HepG2 (cell line): ENCODE data around the gene CENPL. TPM values are rescaled to one million over a fixed set of nuclear protein-coding genes. Genes with fewer than 3 reads are reported as not detected.

Source experiments
- ARHGAP35 ChIP-seq: sonication (generic); formaldehyde crosslinking; IDR thresholded peaks from 2 replicates; pipeline ENCODE4 v1.9.0; 2022; ENCODE audit warnings: mild to moderate bottlenecking, inconsistent platforms, moderate library complexity, missing genetic modification reagents, borderline replicate concordance
- CENPX ChIP-seq: sonication (generic); formaldehyde crosslinking; IDR thresholded peaks from 2 replicates; pipeline ENCODE4 v1.9.0; 2021; ENCODE audit warnings: mild to moderate bottlenecking, missing genetic modification reagents, moderate library complexity
- CERS6 ChIP-seq: sonication (generic); formaldehyde crosslinking; IDR thresholded peaks from 2 replicates; pipeline ENCODE4 v1.5.0; 2020; ENCODE audit warnings: missing genetic modification reagents
- KMT2A ChIP-seq: sonication (generic); formaldehyde crosslinking; IDR thresholded peaks from 2 replicates; pipeline ENCODE4 v1.4.0; 2020; ENCODE audit warnings: missing genetic modification reagents
- NFIB ChIP-seq: sonication (generic); formaldehyde crosslinking; IDR thresholded peaks from 2 replicates; pipeline ENCODE4 v1.9.0; 2021; ENCODE audit warnings: missing genetic modification reagents, mild to moderate bottlenecking, borderline replicate concordance
- SNAI1 ChIP-seq: sonication (generic); formaldehyde crosslinking; IDR thresholded peaks from 2 replicates; pipeline ENCODE4 v1.5.0; 2020; ENCODE audit warnings: mild to moderate bottlenecking, missing genetic modification reagents, borderline replicate concordance
- TBP ChIP-seq: sonication (generic); formaldehyde crosslinking; IDR thresholded peaks from 2 replicates; pipeline ENCODE4 v1.5.0; 2020; ENCODE audit warnings: missing genetic modification reagents
- ZNF382 ChIP-seq: sonication (generic); formaldehyde crosslinking; IDR thresholded peaks from 2 replicates; pipeline ENCODE4 v1.5.0; 2020; ENCODE audit warnings: missing genetic modification reagents, mild to moderate bottlenecking, borderline replicate concordance
- ZNF549 ChIP-seq: sonication (generic); formaldehyde crosslinking; IDR thresholded peaks from 2 replicates; pipeline ENCODE4 v1.5.0; 2020; ENCODE audit warnings: missing genetic modification reagents
- ZNF879 ChIP-seq: sonication (generic); formaldehyde crosslinking; IDR thresholded peaks from 2 replicates; pipeline ENCODE4 v1.8.1; 2023; ENCODE audit warnings: missing genetic modification reagents
- polyA plus RNA-seq, 8 experiments: library from polyadenylated mRNA; depleted of rRNA in 3 of 8; stranded (reverse) in 7 of 8; unstranded in 1 of 8; fragments of >200 nt; fragmentation: Illumina TruSeq in 4 of 8; extraction: Trizol in 4 of 8; gene quantifications; 2 replicates each; pipeline versions ENCODE4 v1.2.1 to v1.2.3, GENCODE V29; 2011 to 2016; ENCODE audit warnings: low read depth in 4 of 8, missing spikeins in 1 of 8, mixed read lengths in 1 of 8; ENCODE audit not compliant: insufficient read depth in 1 of 8
- total RNA-seq, 5 experiments: library from RNA; depleted of rRNA; stranded (reverse); fragments of >200 nt; fragmentation: Illumina TruSeq; extraction: Trizol; gene quantifications; 2 replicates each; pipeline ENCODE4 v1.2.3, GENCODE V29; 2016; ENCODE audit warnings: low read depth in 1 of 5
- TF ChIP-seq, protein P1 (sequence below): sonication (generic); formaldehyde crosslinking; IDR thresholded peaks from 2 replicates; pipeline ENCODE4 v1.4.0; 2020; ENCODE audit warnings: missing genetic modification reagents, borderline replicate concordance
- TF ChIP-seq, protein P2 (sequence below): sonication (generic); formaldehyde crosslinking; IDR thresholded peaks from 2 replicates; pipeline ENCODE4 v1.4.0; 2020; ENCODE audit warnings: missing genetic modification reagents
- TF ChIP-seq, protein P3 (sequence below): IDR thresholded peaks from 2 replicates; pipeline ENCODE4 v1.4.0; 2020; ENCODE audit warnings: mild to moderate bottlenecking, missing genetic modification reagents
- TF ChIP-seq, protein P4 (sequence below), 2 experiments: sonication (generic) in 1 of 2; formaldehyde crosslinking in 1 of 2; IDR thresholded peaks; 2 replicates each; pipeline versions ENCODE4 v1.4.0 to v1.6.1; 2016 to 2020; ENCODE audit warnings: borderline replicate concordance in 1 of 2, low read depth in 1 of 2, mild to moderate bottlenecking in 1 of 2, missing genetic modification reagents in 1 of 2

The CENPL gene
- total and polyA plus RNA-seq, 2 of the 13 experiments (the other 11 are each of a cell fraction or from before 2014, with no cell fraction given): 4.4 to 14.2 TPM

DNA sequence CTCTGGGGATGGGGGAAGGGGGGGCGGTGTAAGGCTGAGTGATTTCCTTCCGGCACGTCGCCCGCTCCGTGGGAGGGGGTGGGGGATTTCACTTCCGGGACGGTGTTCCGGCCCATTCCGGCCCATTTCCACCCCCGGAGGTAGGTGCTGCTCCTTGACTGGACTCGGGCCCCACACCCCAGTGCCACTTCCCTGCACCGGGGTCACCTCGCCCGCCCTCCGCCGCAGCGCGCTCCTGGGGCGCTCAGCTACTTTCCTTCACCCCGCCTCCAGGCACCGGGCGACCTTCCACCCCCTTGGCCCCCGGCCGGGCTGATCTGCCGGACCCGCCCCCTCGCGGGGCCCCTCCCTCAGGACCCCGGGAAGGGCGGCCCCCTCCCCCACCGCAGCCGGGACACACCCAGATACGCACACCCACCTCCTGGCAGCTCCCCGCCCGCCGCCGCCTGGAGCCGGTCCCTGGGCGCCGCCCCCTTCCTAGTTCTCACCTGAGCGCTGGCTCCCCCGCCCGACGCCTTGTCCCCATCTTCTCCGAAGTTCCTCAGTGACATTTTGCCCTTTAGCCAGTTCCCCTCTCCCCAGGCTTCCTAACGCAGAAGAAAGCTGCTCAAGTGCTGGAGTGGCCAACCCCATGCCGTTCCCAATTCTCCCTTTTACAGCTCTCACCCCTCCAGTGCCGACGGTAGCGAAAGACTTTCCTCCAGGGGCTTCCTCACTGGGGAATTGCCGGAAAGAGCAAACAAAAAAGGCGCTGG, 43.8 kb upstream of the CENPL start, which contains the start of gene ZBTB37 (continued):
- peak; percentile 38; the same call in 1 of the 2 replicates for TF ChIP-seq ARHGAP35
- TF ChIP-seq ZNF879: no peak
- no peak for TF ChIP-seq CERS6 (CRISPR knock-in tag)
- TF ChIP-seq, protein P1, sequence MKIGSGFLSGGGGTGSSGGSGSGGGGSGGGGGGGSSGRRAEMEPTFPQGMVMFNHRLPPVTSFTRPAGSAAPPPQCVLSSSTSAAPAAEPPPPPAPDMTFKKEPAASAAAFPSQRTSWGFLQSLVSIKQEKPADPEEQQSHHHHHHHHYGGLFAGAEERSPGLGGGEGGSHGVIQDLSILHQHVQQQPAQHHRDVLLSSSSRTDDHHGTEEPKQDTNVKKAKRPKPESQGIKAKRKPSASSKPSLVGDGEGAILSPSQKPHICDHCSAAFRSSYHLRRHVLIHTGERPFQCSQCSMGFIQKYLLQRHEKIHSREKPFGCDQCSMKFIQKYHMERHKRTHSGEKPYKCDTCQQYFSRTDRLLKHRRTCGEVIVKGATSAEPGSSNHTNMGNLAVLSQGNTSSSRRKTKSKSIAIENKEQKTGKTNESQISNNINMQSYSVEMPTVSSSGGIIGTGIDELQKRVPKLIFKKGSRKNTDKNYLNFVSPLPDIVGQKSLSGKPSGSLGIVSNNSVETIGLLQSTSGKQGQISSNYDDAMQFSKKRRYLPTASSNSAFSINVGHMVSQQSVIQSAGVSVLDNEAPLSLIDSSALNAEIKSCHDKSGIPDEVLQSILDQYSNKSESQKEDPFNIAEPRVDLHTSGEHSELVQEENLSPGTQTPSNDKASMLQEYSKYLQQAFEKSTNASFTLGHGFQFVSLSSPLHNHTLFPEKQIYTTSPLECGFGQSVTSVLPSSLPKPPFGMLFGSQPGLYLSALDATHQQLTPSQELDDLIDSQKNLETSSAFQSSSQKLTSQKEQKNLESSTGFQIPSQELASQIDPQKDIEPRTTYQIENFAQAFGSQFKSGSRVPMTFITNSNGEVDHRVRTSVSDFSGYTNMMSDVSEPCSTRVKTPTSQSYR: peak; percentile 82
- TF ChIP-seq CENPX: no peak
- no peak for TF ChIP-seq ZNF382
- TF ChIP-seq, protein P2, sequence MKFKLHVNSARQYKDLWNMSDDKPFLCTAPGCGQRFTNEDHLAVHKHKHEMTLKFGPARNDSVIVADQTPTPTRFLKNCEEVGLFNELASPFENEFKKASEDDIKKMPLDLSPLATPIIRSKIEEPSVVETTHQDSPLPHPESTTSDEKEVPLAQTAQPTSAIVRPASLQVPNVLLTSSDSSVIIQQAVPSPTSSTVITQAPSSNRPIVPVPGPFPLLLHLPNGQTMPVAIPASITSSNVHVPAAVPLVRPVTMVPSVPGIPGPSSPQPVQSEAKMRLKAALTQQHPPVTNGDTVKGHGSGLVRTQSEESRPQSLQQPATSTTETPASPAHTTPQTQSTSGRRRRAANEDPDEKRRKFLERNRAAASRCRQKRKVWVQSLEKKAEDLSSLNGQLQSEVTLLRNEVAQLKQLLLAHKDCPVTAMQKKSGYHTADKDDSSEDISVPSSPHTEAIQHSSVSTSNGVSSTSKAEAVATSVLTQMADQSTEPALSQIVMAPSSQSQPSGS (CRISPR knock-in tag): peak; percentile 1; the same call in 1 of the 2 replicates
- TF ChIP-seq, protein P3, sequence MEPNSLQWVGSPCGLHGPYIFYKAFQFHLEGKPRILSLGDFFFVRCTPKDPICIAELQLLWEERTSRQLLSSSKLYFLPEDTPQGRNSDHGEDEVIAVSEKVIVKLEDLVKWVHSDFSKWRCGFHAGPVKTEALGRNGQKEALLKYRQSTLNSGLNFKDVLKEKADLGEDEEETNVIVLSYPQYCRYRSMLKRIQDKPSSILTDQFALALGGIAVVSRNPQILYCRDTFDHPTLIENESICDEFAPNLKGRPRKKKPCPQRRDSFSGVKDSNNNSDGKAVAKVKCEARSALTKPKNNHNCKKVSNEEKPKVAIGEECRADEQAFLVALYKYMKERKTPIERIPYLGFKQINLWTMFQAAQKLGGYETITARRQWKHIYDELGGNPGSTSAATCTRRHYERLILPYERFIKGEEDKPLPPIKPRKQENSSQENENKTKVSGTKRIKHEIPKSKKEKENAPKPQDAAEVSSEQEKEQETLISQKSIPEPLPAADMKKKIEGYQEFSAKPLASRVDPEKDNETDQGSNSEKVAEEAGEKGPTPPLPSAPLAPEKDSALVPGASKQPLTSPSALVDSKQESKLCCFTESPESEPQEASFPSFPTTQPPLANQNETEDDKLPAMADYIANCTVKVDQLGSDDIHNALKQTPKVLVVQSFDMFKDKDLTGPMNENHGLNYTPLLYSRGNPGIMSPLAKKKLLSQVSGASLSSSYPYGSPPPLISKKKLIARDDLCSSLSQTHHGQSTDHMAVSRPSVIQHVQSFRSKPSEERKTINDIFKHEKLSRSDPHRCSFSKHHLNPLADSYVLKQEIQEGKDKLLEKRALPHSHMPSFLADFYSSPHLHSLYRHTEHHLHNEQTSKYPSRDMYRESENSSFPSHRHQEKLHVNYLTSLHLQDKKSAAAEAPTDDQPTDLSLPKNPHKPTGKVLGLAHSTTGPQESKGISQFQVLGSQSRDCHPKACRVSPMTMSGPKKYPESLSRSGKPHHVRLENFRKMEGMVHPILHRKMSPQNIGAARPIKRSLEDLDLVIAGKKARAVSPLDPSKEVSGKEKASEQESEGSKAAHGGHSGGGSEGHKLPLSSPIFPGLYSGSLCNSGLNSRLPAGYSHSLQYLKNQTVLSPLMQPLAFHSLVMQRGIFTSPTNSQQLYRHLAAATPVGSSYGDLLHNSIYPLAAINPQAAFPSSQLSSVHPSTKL (CRISPR knock-in tag): peak; percentile 27; the same call in 1 of the 2 replicates
- TF ChIP-seq SNAI1: 0 out of 2 replicates have a peak, but pooled peaks have one; percentile 69
- TF ChIP-seq, protein P4, sequence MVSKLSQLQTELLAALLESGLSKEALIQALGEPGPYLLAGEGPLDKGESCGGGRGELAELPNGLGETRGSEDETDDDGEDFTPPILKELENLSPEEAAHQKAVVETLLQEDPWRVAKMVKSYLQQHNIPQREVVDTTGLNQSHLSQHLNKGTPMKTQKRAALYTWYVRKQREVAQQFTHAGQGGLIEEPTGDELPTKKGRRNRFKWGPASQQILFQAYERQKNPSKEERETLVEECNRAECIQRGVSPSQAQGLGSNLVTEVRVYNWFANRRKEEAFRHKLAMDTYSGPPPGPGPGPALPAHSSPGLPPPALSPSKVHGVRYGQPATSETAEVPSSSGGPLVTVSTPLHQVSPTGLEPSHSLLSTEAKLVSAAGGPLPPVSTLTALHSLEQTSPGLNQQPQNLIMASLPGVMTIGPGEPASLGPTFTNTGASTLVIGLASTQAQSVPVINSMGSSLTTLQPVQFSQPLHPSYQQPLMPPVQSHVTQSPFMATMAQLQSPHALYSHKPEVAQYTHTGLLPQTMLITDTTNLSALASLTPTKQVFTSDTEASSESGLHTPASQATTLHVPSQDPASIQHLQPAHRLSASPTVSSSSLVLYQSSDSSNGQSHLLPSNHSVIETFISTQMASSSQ (IDR thresholded peaks at IDR 0.05; ENCODE audit: low read depth): no peak
- TF ChIP-seq, protein P4 (CRISPR knock-in tag; IDR thresholded peaks at IDR 0.05; ENCODE audit: borderline replicate concordance): no peak; the same call in 1 of the 2 replicates
- no peak; the same call in 1 of the 2 replicates for TF ChIP-seq KMT2A
- TF ChIP-seq NFIB (CRISPR knock-in tag): no peak
- TF ChIP-seq ZNF549: no peak
- TF ChIP-seq TBP (CRISPR knock-in tag): no peak
